Chondrocyte (in vitro differentiated cells): ENCODE measurements around the gene SLC25A12. TPM values are rescaled to one million over a fixed set of nuclear protein-coding genes. Genes with fewer than 3 reads are reported as not detected.

Experiments
- DNase-seq: peaks from one replicate; pipeline ENCODE4 v3.0.0; 2021; ENCODE audit warnings: mixed read lengths, low spot score
- H3K27ac Mint-ChIP-seq: one replicate; pipeline ENCODE4 v1.8.0; 2021; ENCODE audit warnings: mild to moderate bottlenecking, moderate library complexity, mixed read lengths; ENCODE audit not compliant: unreplicated experiment
- H3K27me3 Mint-ChIP-seq: 2 replicates; pipeline ENCODE4 v1.8.0; 2021; ENCODE audit warnings: low read depth, mixed read lengths
- H3K36me3 Mint-ChIP-seq: 2 replicates; pipeline ENCODE4 v1.8.0; 2021; ENCODE audit warnings: low read depth, mixed read lengths
- H3K4me1 Mint-ChIP-seq: 2 replicates; pipeline ENCODE4 v1.8.0; 2021; ENCODE audit warnings: low read depth, mild to moderate bottlenecking, mixed read lengths
- H3K4me3 Mint-ChIP-seq: one replicate; pipeline ENCODE4 v1.8.0; 2021; ENCODE audit warnings: mild to moderate bottlenecking, moderate library complexity, mixed read lengths; ENCODE audit not compliant: unreplicated experiment
- H3K9me3 Mint-ChIP-seq: 2 replicates; pipeline ENCODE4 v1.8.0; 2021; ENCODE audit warnings: low read depth, mixed read lengths
- CTCF ChIP-seq: fragments of 200-600 bp; sonication (generic); IDR thresholded peaks from 2 replicates; pipeline ENCODE4 v1.5.0; 2021; ENCODE audit warnings: antibody characterized with exemption, mild to moderate bottlenecking, moderate library complexity
- total RNA-seq: library from RNA; stranded (reverse); gene quantifications from 3 replicates; pipeline ENCODE4 v1.2.1, GENCODE V29; 2021

The SLC25A12 gene
- total RNA-seq, 1 donor from 2014 or later: 19.0 TPM

DNA sequence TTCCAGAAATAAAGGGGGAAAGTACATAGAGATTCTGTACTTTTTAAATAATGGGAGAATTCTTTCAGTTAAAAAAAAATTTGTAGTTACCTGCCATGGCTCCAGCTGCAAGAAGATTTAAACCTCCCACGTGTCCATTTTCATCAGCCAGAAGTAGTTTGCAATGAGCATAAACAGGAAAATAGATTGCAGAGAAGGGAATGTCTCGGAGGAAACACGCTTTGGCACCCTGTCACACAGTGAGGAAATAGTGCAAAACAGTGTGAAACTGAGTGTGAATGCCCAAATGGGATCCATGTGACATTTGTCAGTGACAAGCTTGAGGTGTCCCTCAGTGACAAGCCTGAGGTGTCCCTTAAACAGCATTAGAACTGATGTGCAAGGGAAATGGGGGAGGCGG is 102.7 kb downstream of the SLC25A12 start:
- Mint-ChIP-seq H3K4me1 (peaks cover 20% of the 10 kb centered on the region), H3K4me3 (no peak overlapping the region), H3K9me3 (no peaks in the 10 kb centered on the region), H3K27ac (no peak overlapping the region), H3K36me3 (peaks cover 24% of the 10 kb centered on the region), H3K27me3 (no peaks in the 10 kb centered on the region)
- no peak for DNase-seq
- TF ChIP-seq CTCF: no peak

- Mint-ChIP-seq H3K27ac (no peak overlapping the region), H3K9me3 (no peaks in the 10 kb centered on the region), H3K36me3 (peaks cover 29% of the 10 kb centered on the region), H3K27me3 (no peaks in the 10 kb centered on the region), H3K4me1 (peaks cover 17% of the 10 kb centered on the region), H3K4me3 (no peak overlapping the region)
- no peak for TF ChIP-seq CTCF
- no peak for DNase-seq
Measured at GRCh38 chr2:171789956-171790355, 104.1 kb downstream of the SLC25A12 start.

DNA sequence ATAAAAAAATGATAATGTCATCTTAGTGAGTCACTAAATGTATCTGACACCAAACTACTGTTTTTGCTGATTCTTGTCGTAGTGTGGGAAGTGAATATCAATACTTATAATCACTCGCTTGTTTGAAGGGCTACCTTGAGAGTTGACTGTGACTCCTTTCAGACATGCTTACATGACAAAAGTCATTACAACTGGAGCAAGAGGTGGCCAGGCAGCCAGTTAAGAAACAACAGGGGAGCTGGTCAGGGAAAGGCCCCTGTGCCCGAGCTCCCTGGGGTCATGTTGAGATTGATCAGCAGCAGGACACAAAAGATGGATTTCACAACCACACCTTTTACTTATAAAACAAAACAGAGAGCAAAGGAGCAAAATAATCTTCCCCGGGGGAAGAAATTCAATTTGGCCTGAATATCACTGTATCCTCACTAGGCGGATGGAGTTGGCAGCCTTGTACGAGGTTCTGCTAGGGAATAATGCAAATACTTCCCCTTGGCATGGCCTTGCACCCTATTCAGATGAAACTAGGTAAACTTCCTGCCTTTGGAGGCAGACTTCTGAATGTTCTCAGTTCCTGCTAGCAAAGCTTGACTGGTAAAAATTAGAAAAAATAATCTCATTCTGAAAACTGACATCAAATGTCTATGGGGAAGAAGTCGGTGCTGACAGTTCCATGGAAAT is 105.6 kb downstream of the SLC25A12 start:
- no peak for DNase-seq
- no peak overlapping the region for H3K27ac Mint-ChIP-seq
- H3K9me3 Mint-ChIP-seq: no peaks in the 10 kb centered on the region
- H3K36me3 Mint-ChIP-seq: peaks cover 27% of the 10 kb centered on the region
- no peaks in the 10 kb centered on the region for H3K27me3 Mint-ChIP-seq
- no peak overlapping the region for H3K4me3 Mint-ChIP-seq
- H3K4me1 Mint-ChIP-seq: peaks cover 6% of the 10 kb centered on the region
- TF ChIP-seq CTCF: no peak

DNA sequence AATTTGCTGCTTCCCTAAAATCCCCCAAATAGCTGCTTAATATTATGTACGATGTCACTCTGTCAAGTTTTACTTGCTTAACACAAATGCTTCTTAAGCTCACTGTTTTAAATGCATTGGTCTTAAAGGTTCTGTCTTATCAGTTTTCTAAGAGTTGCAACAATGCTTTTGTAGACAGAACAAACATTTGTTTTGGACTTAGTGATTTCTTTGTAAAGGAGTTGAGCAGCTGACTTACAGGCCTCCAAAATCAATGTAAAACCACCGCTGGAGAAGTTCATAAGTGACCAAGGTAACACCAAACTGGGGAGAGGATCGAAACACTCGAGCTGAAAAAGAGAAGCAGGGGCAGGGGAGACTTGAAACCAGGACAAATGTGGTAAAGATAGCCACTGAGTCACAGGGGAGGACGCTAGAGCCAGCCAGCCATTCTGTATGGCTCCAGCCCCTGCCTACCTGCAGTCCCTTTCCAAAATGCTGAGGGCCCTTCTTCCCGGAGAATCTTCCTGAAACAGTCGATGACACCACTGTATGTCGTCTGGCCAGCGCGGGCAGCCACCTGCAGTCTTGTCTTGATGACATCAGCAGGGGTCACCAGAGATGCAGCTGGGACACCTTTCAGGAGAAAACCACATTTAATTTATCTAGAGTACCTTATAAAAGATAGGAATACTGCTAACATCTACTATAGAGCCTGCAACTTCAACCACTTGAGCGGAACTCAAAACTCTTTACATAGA is 106.5 kb downstream of the SLC25A12 start:
- no peak overlapping the region for H3K4me3 Mint-ChIP-seq
- no peak for TF ChIP-seq CTCF
- no peaks in the 10 kb centered on the region for H3K27me3 Mint-ChIP-seq
- no peak for DNase-seq
- H3K4me1 Mint-ChIP-seq: no peaks in the 10 kb centered on the region
- H3K9me3 Mint-ChIP-seq: peaks cover 3% of the 10 kb centered on the region
- no peak overlapping the region for H3K27ac Mint-ChIP-seq
- H3K36me3 Mint-ChIP-seq: peaks cover 27% of the 10 kb centered on the region

GRCh38 chr2:171785450-171785849 is 108.6 kb downstream of the SLC25A12 start:
- H3K27ac Mint-ChIP-seq: no peak overlapping the region
- TF ChIP-seq CTCF: no peak
- no peaks in the 10 kb centered on the region for H3K4me1 Mint-ChIP-seq
- H3K27me3 Mint-ChIP-seq: no peaks in the 10 kb centered on the region
- DNase-seq: no peak
- peaks cover 21% of the 10 kb centered on the region for H3K36me3 Mint-ChIP-seq
- peaks cover 3% of the 10 kb centered on the region for H3K9me3 Mint-ChIP-seq
- H3K4me3 Mint-ChIP-seq: no peak overlapping the region
